Left cardiac atrium (tissue), 4 donors: ENCODE data around the gene ZNF839. TPM values are rescaled to one million over a fixed set of nuclear protein-coding genes. Genes with fewer than 3 reads are reported as not detected.

ENCODE experiments used
- ATAC-seq, 2 donors: fragments of 200-7000 bp; cut with Tn5 transposase; one replicate each; pipeline ENCODE4 v1.9.1; 2020; ENCODE audit warnings: mild to moderate bottlenecking in 2 of 2, moderate library complexity in 2 of 2
- DNase-seq: peaks from one replicate; pipeline ENCODE4 v3.0.0-alpha.2; 2020
- intact Hi-C, 2 donors: fragments of 100-400 bp; cut with DNase I; formaldehyde crosslinking; loops; one replicate each; pipeline versions ENCODE4 v1.14.1 to v1.15.1; 2022 to 2023
- total RNA-seq, 2 donors: library from RNA; stranded (reverse); fragmentation: NEBNext Ultra II Directional; extraction: Animal tissue kit (Norgen Biotek cat#: 25700); gene quantifications; one replicate each; pipeline ENCODE4 v1.2.1, GENCODE V29; 2021
- donor health status: DM: no; HTN: yes; CAD: no.
- donor health status: DM: no; HTN: yes; CAD: no; lungs with severe emphysema.
- donor health status: DM: yes; HTN: yes; CAD: no.
- donor health status: Dilated cardiomyopathy.

Gene ZNF839
- total RNA-seq, 2 donors from 2014 or later, result 5.9 to 6.4 TPM

- ATAC-seq (no peak), DNase-seq (no peak)
- intact Hi-C loops, result no loop called here
These were observed 15.9 kb upstream of the ZNF839 start for GRCh38 chr14:102303664-102304063.

DNA sequence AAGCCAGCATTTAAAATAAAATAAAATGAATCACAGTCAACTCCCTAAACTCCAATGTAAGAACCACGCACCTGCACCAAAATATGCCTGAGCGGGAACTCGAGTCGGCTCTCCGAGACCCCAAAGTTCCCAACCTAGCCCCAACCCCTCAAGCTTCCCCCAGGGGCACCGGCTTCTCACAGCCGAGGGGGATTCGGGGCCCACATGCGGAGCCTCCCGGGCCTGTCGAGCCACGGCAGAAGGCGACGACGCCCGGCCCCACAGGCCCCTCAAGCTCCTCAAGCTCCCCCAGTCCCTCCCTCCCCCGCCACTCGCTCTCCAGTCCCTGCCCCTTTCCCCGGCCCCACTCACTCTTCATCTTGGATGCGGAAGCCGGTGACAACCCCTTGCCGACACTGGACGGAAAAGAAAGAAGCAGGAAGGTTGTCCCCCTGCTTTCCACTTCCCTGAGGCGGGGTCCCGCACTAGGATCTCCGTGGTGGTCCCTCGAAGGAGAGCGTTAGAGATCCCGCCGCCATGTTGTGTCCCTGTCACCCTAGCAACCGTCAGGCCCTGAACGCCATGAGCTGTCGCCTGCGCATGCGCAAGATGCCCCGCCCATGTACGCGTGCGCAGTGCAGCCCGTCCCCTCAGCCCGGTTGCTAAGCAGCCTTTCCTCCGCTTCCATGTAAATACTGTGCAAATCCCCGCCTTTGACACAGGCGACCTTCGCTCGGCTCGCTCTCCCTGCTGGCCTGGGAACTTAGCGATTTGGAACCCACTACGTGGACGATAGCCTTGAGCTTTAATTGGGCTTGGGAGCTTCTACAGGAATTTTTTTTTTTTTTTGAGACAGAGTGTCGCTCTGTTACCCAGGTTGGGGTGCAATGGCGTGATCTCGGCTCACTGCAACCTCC lies 14.7 kb upstream of the ZNF839 start, which contains the start of gene MOK:
Gene MOK, minus strand, starts transcription at position 554 of the 896 bp plus-strand sequence. Its CDS starts 196 bp downstream, at position 358.
- DNase-seq (peak; percentile 95), ATAC-seq (peak; percentile 100)
- intact Hi-C loops, result no loop called here

- intact Hi-C loops, result loop anchor here (1.0 to 10.0 kb wide), 4 partner anchors 77 to 250 kb away; partner anchors contain the start of gene HSP90AA1 (in 1 of the 2)
- DNase-seq, result peak; percentile 89
- peak; percentile 69 to 74 for ATAC-seq
These were observed 5.1 kb upstream of the ZNF839 start for GRCh38 chr14:102314242-102315011.

GRCh38 chr14:102315121-102315520 lies 4.4 kb upstream of the ZNF839 start:
- intact Hi-C loops, result loop anchor here (5.0 to 10.0 kb wide), 2 partner anchors 228 to 250 kb away; partner anchors contain the start of gene HSP90AA1 (in 1 of the 2)
- ATAC-seq (no peak), DNase-seq (no peak)

- no peak for DNase-seq
- intact Hi-C loops, result loop anchor here (5.0 to 10.0 kb wide), 2 partner anchors 229 to 252 kb away; partner anchors contain the start of gene HSP90AA1 (in 1 of the 2)
- no peak for ATAC-seq
These were observed 3.2 kb upstream of the ZNF839 start for GRCh38 chr14:102316338-102316742.

DNA sequence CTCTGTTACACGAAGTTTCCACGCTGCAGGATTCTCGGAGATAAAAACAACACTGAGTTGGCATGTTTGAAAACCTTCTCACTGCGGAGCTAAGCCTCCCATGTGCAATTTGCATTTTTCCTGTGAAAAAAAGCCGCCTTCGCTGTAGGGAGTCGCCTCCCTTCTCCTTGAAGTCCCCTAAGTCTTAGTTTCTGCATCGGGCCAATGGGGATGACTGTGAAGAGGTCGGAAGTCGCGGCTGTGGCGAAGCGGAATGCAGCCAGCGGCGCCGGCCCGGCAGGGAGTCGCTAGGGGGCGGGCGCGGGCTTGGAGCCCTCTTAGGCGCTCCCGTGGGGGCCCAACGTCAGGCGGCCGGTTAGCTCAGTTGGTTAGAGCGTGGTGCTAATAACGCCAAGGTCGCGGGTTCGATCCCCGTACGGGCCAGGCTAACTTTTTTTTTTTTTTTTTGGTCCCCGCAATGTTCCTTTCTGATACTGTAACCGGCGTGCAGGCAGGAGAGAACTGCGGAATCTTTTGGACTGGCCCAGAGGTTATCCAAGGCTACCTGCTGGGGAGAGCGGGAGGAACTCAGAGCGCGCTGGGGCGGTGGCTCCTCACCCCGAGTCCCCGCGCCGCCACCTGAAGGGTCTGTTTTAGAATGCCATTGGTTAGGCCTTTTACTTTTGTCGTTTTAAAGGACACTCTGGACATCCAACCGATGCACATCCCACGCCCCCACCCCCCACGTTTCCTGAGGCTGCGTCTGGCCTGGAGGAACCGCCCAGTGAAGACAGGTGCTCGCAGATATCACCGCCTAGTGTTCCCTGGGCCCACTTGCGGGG lies 2.6 kb upstream of the ZNF839 start:
- intact Hi-C loops, result loop anchor here (5.0 to 10.0 kb wide), 2 partner anchors 230 to 252 kb away; partner anchors contain the start of gene HSP90AA1 (in 1 of the 2)
- ATAC-seq (peak; percentile 77 to 85), DNase-seq (peak; percentile 91)

GRCh38 chr14:102317564-102318248 lies 1.8 kb upstream of the ZNF839 start:
- DNase-seq (peak; percentile 48), ATAC-seq (peak; percentile 3 to 6)
- intact Hi-C loops, result loop anchor here (5.0 to 10.0 kb wide), 2 partner anchors 230 to 253 kb away; partner anchors contain the start of gene HSP90AA1 (in 1 of the 2)

DNA sequence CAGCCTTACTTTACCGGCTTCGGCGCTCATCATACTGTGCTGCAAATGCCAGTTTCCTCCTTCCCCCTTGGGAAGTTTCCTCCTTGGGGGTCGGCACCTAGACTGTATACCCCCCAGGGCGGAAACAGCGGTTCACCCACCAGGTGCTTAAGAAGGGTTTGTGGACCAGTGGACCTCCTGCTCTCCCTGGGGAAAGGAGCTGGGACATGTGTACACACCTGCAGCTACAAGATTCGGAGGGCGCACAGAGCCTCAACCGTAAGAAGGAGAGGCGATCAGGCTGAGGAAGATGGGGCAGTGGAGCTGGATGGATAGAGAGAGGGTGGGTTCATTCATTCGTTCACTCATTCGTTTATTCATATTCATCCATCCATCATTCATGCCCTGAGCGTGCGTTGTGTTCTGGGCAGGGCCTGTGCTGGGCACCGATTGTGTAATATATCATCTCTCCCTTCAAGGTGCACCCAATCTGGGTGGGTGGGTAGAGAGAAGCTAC lies 717 bp upstream of the ZNF839 start:
- ATAC-seq, result no peak
- intact Hi-C loops, result loop anchor here (5.0 to 10.0 kb wide), 2 partner anchors 232 to 254 kb away; partner anchors contain the start of gene HSP90AA1 (in 1 of the 2)
- DNase-seq, result no peak

DNA sequence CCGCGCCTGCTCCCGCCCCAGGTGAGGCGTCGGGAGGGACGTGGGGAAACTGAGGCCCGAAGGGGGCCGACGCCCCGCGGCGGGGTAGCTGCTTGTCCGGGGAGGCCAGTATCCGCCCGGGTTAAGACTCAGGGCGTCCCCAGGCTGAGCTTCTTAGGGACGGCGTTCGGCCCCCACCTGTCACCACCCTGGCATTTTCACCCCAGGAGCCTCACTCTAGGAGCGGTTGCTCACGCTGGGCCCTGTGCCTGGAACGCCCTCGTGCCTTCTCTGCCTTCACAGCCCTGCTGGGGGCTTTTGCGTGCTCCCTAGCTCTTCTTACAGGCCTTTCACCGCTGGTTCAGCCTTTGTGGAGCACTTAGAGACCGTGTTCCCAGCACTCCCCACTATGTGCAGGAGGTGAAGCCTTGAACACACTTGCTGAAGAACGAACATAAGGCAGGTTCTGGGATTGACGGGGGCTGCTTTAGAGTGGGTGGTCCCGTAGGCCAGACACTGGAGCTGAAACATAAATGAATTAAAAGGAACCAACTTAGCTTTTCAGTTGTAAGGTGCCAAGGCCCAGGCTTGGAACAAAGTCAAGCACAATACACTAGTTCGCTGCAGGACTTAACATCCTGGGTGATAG lies 601 bp downstream of the ZNF839 start:
- intact Hi-C loops, result loop anchor here in 1 of 2 donors (10.0 kb wide), 1 partner anchor 195 kb away; no protein-coding TSS in a partner anchor
- ATAC-seq, result no peak

DNA sequence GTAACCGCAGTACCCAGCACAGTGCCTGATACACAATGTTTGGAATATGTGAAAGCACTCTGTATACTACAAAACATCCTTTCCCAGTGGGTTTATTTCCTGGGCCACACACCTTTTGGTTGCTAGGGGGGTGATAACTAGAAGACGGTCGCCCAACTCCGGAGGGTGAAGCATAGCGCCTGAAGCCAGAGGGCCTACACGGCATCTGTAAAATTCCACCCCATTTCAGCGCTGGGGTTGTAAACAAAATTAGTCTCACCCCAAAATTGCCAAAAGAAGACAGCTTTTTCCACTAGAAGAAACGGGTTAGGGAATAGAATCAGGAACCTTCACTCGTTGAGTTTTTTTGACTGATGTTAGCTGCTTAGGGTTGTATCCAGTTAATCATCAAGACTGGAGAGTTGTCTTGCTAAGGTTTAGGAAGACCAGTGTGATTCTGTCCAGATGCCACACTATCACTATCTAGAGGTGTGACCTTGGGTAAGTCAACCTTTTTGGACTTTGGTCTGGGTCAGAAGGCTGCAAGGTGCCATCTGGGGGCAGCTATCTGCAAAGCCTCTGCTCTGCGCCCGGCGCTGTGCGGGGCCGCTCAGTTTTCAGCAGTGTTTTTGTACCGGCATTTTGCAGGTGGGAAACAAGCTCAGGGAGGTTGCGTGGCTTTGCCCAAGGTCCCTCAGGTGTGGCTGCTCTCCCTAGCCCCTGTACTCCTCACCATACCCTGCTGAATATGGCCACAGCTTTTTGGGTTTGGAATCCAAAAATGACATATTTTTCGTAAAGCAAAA lies 1.3 kb downstream of the ZNF839 start:
- DNase-seq, result no peak
- intact Hi-C loops, result loop anchor here in 1 of 2 donors (10.0 kb wide), 1 partner anchor 194 kb away; no protein-coding TSS in a partner anchor
- ATAC-seq, result no peak

More for the DNA sequence above, 601 bp downstream of the ZNF839 start:
- peak; percentile 61 for DNase-seq

DNA sequence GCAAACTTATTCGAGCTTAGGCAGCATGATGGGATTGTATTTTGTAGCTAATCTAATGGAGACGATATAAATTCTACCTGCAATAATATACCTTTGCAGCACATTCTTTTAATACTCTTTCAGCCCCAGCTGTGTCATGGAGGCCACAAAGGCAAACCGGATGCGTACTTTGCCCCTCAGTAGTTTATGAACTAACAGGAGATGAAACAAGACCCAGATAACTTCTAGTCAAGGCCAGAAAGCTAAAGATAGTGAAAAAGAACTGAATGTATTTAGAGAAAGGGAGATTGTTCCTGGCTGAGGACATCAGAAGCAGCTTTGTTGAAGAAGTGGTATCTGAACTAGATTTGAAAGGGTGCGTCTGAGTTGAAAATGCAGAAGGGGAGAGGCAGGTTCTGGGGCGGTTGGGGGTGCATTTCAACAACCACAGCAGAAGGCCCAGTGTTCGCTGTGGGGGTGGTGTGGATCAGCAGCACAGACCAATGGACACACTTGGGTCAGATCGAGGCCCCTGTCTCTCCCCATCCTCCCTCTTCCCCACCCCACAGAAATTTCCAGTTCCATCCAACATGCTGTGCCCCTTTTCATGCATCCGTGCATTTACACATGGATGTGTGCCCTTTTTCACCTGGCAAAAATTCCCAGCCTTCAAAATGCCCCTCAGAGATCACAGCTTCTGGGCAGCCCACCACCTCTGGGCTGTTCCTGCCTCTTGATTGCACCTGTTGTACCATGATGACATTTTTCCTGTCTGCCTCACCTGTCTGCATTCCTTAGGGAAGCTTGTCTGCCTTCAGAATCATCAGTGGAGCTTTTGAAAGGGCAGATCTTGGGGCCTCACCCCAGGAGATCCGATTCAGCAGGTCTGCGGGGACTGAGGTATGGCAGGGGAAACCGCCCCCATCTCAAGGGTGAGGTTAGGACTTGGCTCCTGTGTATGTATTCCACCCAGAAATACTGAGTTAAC lies 2.2 kb downstream of the ZNF839 start:
- ATAC-seq, result no peak
- DNase-seq, result no peak
- intact Hi-C loops, result loop anchor here in 1 of 2 donors (10.0 kb wide), 1 partner anchor 193 kb away; no protein-coding TSS in a partner anchor

DNA sequence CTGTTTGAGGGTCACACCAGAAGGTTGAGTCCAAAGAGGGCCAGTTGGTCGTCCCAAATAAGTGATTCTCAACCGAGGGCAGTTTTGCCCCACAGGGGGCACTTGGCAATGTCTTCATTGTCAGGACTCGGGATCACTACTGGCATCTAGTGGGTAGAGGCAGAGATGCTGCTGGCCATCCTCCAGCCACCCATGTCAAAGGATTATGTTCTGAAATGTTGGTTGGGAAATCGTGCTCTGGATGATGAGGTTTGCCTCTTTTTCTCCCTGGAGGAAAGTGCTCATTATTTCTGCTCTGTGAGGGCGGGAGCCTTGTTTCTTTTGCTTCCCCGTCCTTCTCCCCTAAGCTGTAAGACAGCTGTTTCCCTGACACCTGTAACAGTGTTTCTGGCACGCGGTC lies 3.6 kb downstream of the ZNF839 start:
- peak; percentile 74 for DNase-seq
- ATAC-seq, result peak in 1 of 2 donors; percentile 3
- intact Hi-C loops, result loop anchor here in 1 of 2 donors (10.0 kb wide), 1 partner anchor 192 kb away; no protein-coding TSS in a partner anchor

- no peak for ATAC-seq
- intact Hi-C loops, result loop anchor here in 1 of 2 donors (10.0 kb wide), 1 partner anchor 189 kb away; no protein-coding TSS in a partner anchor
- no peak for DNase-seq
These were observed 6.3 kb downstream of the ZNF839 start for GRCh38 chr14:102325791-102326345.

DNA sequence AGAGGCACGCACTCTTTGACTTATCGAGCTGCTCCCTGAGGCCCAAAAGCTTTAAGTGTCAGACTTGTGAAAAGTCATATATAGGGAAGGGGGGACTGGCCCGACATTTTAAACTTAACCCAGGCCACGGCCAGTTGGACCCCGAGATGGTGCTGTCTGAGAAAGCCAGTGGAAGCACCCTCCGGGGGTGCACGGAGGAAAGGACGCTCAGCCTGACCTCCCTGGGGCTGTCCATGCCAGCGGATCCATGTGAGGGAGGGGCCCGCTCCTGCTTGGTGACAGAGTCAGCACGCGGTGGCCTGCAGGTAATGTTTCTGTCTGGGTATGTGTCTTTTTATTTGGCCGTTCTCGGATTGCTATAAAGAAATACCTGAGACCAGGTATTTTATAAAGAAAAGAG lies 7.0 kb downstream of the ZNF839 start:
- DNase-seq (no peak), ATAC-seq (no peak)
- intact Hi-C loops, result loop anchor here in 1 of 2 donors (10.0 kb wide), 1 partner anchor 188 kb away; no protein-coding TSS in a partner anchor
